ENCODE results near the gene MRPL4. TPM values are rescaled to one million over a fixed set of nuclear protein-coding genes. Genes with fewer than 3 reads are reported as not detected.

The MRPL4 gene
- total and polyA plus RNA-seq, 4 donors: 22.7 to 38.2 (median 26.4) TPM

- Histone ChIP-seq H3K27ac (ENCODE audit: low read depth in 1 of 2, low read length in 2 of 2) (no peak overlapping the region), H3K36me3 (ENCODE audit: control insufficient read depth in 1 of 2, insufficient read depth in 2 of 2, low read length in 1 of 2) (no peaks in the 10 kb centered on the region), H3K9me3 (ENCODE audit: control insufficient read depth, low read length) (no peaks in the 10 kb centered on the region), H3K4me3 (ENCODE audit: low read length in 2 of 2) (no peak overlapping the region), H3K4me1 (ENCODE audit: control insufficient read depth in 1 of 2, insufficient read depth in 2 of 2, low read length in 2 of 2) (no peaks in the 10 kb centered on the region), H3K27me3 (ENCODE audit: control insufficient read depth in 1 of 2, insufficient read depth in 2 of 2, low read length in 1 of 2) (no peaks in the 10 kb centered on the region)
- ATAC-seq (ENCODE audit: low FRiP score) (no peak), DNase-seq (no peak)
- intact Hi-C loops (cut with DNase I): no loop called here
- 87 to 89% methylated on average over 5 of the region's 5 CpGs for WGBS, 2 donors
Observed at GRCh38 chr19:10214784-10215183, 37.2 kb upstream of the MRPL4 start.

GRCh38 chr19:10217085-10217484 lies 34.9 kb upstream of the MRPL4 start:
- ATAC-seq (ENCODE audit: low FRiP score) (no peak), DNase-seq (no peak)
- Histone ChIP-seq H3K4me3 (ENCODE audit: low read length in 2 of 2) (no peak overlapping the region), H3K27ac (ENCODE audit: low read depth in 1 of 2, low read length in 2 of 2) (no peak overlapping the region), H3K4me1 (ENCODE audit: control insufficient read depth in 1 of 2, insufficient read depth in 2 of 2, low read length in 2 of 2) (no peaks in the 10 kb centered on the region), H3K27me3 (ENCODE audit: control insufficient read depth in 1 of 2, insufficient read depth in 2 of 2, low read length in 1 of 2) (no peaks in the 10 kb centered on the region), H3K9me3 (ENCODE audit: control insufficient read depth, low read length) (no peaks in the 10 kb centered on the region), H3K36me3 (ENCODE audit: control insufficient read depth in 1 of 2, insufficient read depth in 2 of 2, low read length in 1 of 2) (no peaks in the 10 kb centered on the region)
- WGBS, 2 donors: 90 to 91% methylated on average over 9 of the region's 9 CpGs
- intact Hi-C loops (cut with DNase I): no loop called here

GRCh38 chr19:10219678-10220077 lies 32.3 kb upstream of the MRPL4 start:
- 25 to 29% methylated on average over 3 of the region's 3 CpGs for WGBS, 2 donors
- no peaks in the 10 kb centered on the region for H3K36me3 ChIP-seq (ENCODE audit: control insufficient read depth in 1 of 2, insufficient read depth in 2 of 2, low read length in 1 of 2)
- intact Hi-C loops (cut with DNase I): no loop called here
- H3K9me3 ChIP-seq (ENCODE audit: control insufficient read depth, low read length): no peaks in the 10 kb centered on the region
- H3K27ac ChIP-seq (ENCODE audit: low read depth in 1 of 2, low read length in 2 of 2): no peak overlapping the region
- H3K4me3 ChIP-seq (ENCODE audit: low read length in 2 of 2): no peak overlapping the region
- DNase-seq: no peak
- no peak for ATAC-seq (ENCODE audit: low FRiP score)
- no peaks in the 10 kb centered on the region for H3K27me3 ChIP-seq (ENCODE audit: control insufficient read depth in 1 of 2, insufficient read depth in 2 of 2, low read length in 1 of 2)
- H3K4me1 ChIP-seq (ENCODE audit: control insufficient read depth in 1 of 2, insufficient read depth in 2 of 2, low read length in 2 of 2): no peaks in the 10 kb centered on the region

DNA sequence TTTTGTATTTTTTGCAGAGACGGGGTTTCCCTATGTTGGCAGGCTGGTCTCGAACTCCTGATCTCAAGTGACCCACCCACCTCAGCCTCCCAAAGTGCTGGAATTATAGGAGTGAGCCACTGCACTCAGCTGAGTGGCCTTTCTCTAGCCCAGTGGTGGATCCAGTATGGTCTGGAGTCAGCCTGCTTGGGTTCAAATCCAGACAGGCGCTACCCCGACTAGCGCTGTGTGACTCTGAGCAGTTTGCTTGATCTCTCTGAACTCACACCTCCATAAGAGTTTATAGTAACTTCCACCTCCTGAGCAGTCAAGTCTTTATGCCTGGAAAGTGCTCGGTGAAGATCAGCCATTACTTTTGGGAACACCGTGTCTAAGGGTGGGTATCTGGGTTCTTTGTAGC lies 31.3 kb upstream of the MRPL4 start:
- H3K4me1 ChIP-seq (ENCODE audit: control insufficient read depth in 1 of 2, insufficient read depth in 2 of 2, low read length in 2 of 2): no peaks in the 10 kb centered on the region

GRCh38 chr19:10222201-10222890 lies 29.7 kb upstream of the MRPL4 start:
- 87 to 91% methylated on average over 14 of the region's 14 CpGs for WGBS, 2 donors
- H3K9me3 ChIP-seq (ENCODE audit: control insufficient read depth, low read length): no peaks in the 10 kb centered on the region
- ATAC-seq (ENCODE audit: low FRiP score): no peak
- peak in 1 of 2 donors; percentile 59 for DNase-seq
- H3K4me3 ChIP-seq (ENCODE audit: low read length in 2 of 2): no peak overlapping the region
- no peaks in the 10 kb centered on the region for H3K27me3 ChIP-seq (ENCODE audit: control insufficient read depth in 1 of 2, insufficient read depth in 2 of 2, low read length in 1 of 2)
- no peaks in the 10 kb centered on the region for H3K36me3 ChIP-seq (ENCODE audit: control insufficient read depth in 1 of 2, insufficient read depth in 2 of 2, low read length in 1 of 2)
- no peak overlapping the region for H3K27ac ChIP-seq (ENCODE audit: low read depth in 1 of 2, low read length in 2 of 2)
- H3K4me1 ChIP-seq (ENCODE audit: control insufficient read depth in 1 of 2, insufficient read depth in 2 of 2, low read length in 2 of 2): no peaks in the 10 kb centered on the region
- intact Hi-C loops (cut with DNase I): no loop called here

More for the DNA sequence above, 31.3 kb upstream of the MRPL4 start:
- Histone ChIP-seq H3K27ac (ENCODE audit: low read depth in 1 of 2, low read length in 2 of 2) (no peak overlapping the region), H3K36me3 (ENCODE audit: control insufficient read depth in 1 of 2, insufficient read depth in 2 of 2, low read length in 1 of 2) (no peaks in the 10 kb centered on the region), H3K9me3 (ENCODE audit: control insufficient read depth, low read length) (no peaks in the 10 kb centered on the region), H3K4me3 (ENCODE audit: low read length in 2 of 2) (no peak overlapping the region), H3K27me3 (ENCODE audit: control insufficient read depth in 1 of 2, insufficient read depth in 2 of 2, low read length in 1 of 2) (no peaks in the 10 kb centered on the region)
- DNase-seq (no peak), ATAC-seq (ENCODE audit: low FRiP score) (no peak)
- intact Hi-C loops (cut with DNase I): no loop called here
- WGBS, 2 donors: 91 to 92% methylated on average over 7 of the region's 7 CpGs

DNA sequence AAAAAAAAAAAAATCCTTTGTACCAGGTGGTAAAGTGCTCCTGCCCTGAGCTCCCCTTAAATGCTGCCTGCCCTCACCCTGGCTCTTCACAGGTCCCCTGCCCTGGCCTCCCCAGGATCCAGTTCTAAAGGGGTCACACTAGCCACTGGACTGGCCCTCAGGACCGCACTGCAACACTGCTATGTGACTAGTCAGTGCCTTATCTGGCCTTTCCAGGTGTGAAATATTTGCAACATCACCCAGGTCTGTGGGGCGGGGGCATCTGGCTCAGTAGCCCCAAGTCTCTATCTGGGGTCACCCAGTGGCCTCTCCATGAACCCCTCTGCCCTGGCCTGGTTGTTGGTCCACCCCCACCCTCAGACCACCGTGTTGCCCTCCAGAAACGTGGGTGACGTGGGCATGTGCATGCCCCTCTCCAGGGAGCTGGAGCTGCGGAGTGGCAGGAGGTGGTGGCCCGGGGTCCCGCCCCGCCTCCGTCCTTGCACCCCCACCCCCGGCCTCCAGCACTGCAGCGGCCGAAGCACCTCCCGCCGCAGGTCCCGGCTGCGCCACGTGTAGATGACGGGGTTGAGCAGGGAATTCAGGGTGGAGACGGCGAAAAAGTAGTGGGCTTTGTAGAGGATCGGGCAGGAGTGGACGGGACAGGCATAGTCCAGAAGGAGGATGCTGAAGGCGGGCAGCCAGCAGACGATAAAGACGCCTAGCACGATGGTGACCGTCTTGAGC lies 28.4 kb upstream of the MRPL4 start:
- Histone ChIP-seq H3K4me3 (ENCODE audit: low read length in 2 of 2) (no peak overlapping the region), H3K9me3 (ENCODE audit: control insufficient read depth, low read length) (no peaks in the 10 kb centered on the region), H3K36me3 (ENCODE audit: control insufficient read depth in 1 of 2, insufficient read depth in 2 of 2, low read length in 1 of 2) (no peaks in the 10 kb centered on the region), H3K4me1 (ENCODE audit: control insufficient read depth in 1 of 2, insufficient read depth in 2 of 2, low read length in 2 of 2) (no peaks in the 10 kb centered on the region), H3K27me3 (ENCODE audit: control insufficient read depth in 1 of 2, insufficient read depth in 2 of 2, low read length in 1 of 2) (no peaks in the 10 kb centered on the region), H3K27ac (ENCODE audit: low read depth in 1 of 2, low read length in 2 of 2) (no peak overlapping the region)
- no peak for ATAC-seq (ENCODE audit: low FRiP score)
- intact Hi-C loops (cut with DNase I): no loop called here
- no peak for DNase-seq
- 95% methylated on average over 28 of the region's 28 CpGs for WGBS, 2 donors

GRCh38 chr19:10224337-10224736 lies 27.7 kb upstream of the MRPL4 start:
- Histone ChIP-seq H3K4me1 (ENCODE audit: control insufficient read depth in 1 of 2, insufficient read depth in 2 of 2, low read length in 2 of 2) (no peaks in the 10 kb centered on the region), H3K36me3 (ENCODE audit: control insufficient read depth in 1 of 2, insufficient read depth in 2 of 2, low read length in 1 of 2) (no peaks in the 10 kb centered on the region), H3K9me3 (ENCODE audit: control insufficient read depth, low read length) (no peaks in the 10 kb centered on the region), H3K27me3 (ENCODE audit: control insufficient read depth in 1 of 2, insufficient read depth in 2 of 2, low read length in 1 of 2) (no peaks in the 10 kb centered on the region), H3K4me3 (ENCODE audit: low read length in 2 of 2) (no peak overlapping the region), H3K27ac (ENCODE audit: low read depth in 1 of 2, low read length in 2 of 2) (no peak overlapping the region)
- peak in 1 of 2 donors; percentile 77 for DNase-seq
- no peak for ATAC-seq (ENCODE audit: low FRiP score)
- 96 to 98% methylated on average over 23 of the region's 23 CpGs for WGBS, 2 donors
- intact Hi-C loops (cut with DNase I): no loop called here

DNA sequence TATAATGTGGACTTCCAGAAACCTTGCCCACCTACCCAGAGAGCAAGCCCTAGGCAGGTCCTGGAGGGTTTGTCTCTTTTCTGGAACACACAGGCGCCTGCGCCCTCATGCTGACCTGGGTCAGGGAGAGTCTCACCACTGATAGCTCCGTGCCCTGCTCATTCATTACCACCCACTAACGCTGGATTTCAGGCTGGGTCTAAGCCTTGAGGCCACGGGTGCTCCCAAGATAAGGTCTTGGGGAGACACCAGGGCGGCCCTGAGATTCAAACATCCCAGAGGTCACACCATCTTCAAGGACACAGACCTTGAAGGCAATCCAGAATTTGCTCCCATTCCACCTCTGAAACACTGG lies 26.0 kb upstream of the MRPL4 start:
- no peaks in the 10 kb centered on the region for H3K9me3 ChIP-seq (ENCODE audit: control insufficient read depth, low read length)
- H3K4me3 ChIP-seq (ENCODE audit: low read length in 2 of 2): no peak overlapping the region
- no peaks in the 10 kb centered on the region for H3K36me3 ChIP-seq (ENCODE audit: control insufficient read depth in 1 of 2, insufficient read depth in 2 of 2, low read length in 1 of 2)
- WGBS, 2 donors: 76% methylated on average over 6 of the region's 6 CpGs
- DNase-seq: no peak
- no peaks in the 10 kb centered on the region for H3K4me1 ChIP-seq (ENCODE audit: control insufficient read depth in 1 of 2, insufficient read depth in 2 of 2, low read length in 2 of 2)
- intact Hi-C loops (cut with DNase I): no loop called here
- no peak for ATAC-seq (ENCODE audit: low FRiP score)
- H3K27ac ChIP-seq (ENCODE audit: low read depth in 1 of 2, low read length in 2 of 2): no peak overlapping the region
- H3K27me3 ChIP-seq (ENCODE audit: control insufficient read depth in 1 of 2, insufficient read depth in 2 of 2, low read length in 1 of 2): no peaks in the 10 kb centered on the region

GRCh38 chr19:10226376-10227025 lies 25.5 kb upstream of the MRPL4 start:
- no peaks in the 10 kb centered on the region for H3K27me3 ChIP-seq (ENCODE audit: control insufficient read depth in 1 of 2, insufficient read depth in 2 of 2, low read length in 1 of 2)
- no peak overlapping the region for H3K4me3 ChIP-seq (ENCODE audit: low read length in 2 of 2)
- WGBS, 2 donors: 26 to 36% methylated on average over 12 to 13 of the region's 13 CpGs
- H3K4me1 ChIP-seq (ENCODE audit: control insufficient read depth in 1 of 2, insufficient read depth in 2 of 2, low read length in 2 of 2): no peaks in the 10 kb centered on the region
- no peak overlapping the region for H3K27ac ChIP-seq (ENCODE audit: low read depth in 1 of 2, low read length in 2 of 2)
- intact Hi-C loops (cut with DNase I): no loop called here
- ATAC-seq (ENCODE audit: low FRiP score): peak; percentile 76
- no peaks in the 10 kb centered on the region for H3K9me3 ChIP-seq (ENCODE audit: control insufficient read depth, low read length)
- no peaks in the 10 kb centered on the region for H3K36me3 ChIP-seq (ENCODE audit: control insufficient read depth in 1 of 2, insufficient read depth in 2 of 2, low read length in 1 of 2)
- peak; percentile 79 to 83 for DNase-seq
